GM12872 (cell line): ENCODE data around the gene GRK5.

Experiments
- CTCF ChIP-seq: IDR thresholded peaks from 3 replicates; pipeline ENCODE4 v1.5.1; 2011; ENCODE audit warnings: low read depth, mild to moderate bottlenecking, low read length, moderate library complexity; ENCODE audit not compliant: insufficient read depth

The GRK5 gene

GRCh38 chr10:119313024-119313423 lies 105.7 kb downstream of the GRK5 start:
- no peak for TF ChIP-seq CTCF

- no peak for TF ChIP-seq CTCF
Observed at GRCh38 chr10:119313644-119314043, 106.3 kb downstream of the GRK5 start.

GRCh38 chr10:119314061-119314460 lies 106.7 kb downstream of the GRK5 start:
- no peak for TF ChIP-seq CTCF

- no peak for TF ChIP-seq CTCF
Observed at GRCh38 chr10:119314486-119314885, 107.1 kb downstream of the GRK5 start.

GRCh38 chr10:119315128-119316001 lies 108.0 kb downstream of the GRK5 start:
- no peak for TF ChIP-seq CTCF

- TF ChIP-seq CTCF, result no peak
Observed at GRCh38 chr10:119316002-119316358, 108.6 kb downstream of the GRK5 start.

- TF ChIP-seq CTCF, result no peak
Observed at GRCh38 chr10:119316729-119317097, 109.3 kb downstream of the GRK5 start.
